ENCODE data around the gene PGBD1.

DNA sequence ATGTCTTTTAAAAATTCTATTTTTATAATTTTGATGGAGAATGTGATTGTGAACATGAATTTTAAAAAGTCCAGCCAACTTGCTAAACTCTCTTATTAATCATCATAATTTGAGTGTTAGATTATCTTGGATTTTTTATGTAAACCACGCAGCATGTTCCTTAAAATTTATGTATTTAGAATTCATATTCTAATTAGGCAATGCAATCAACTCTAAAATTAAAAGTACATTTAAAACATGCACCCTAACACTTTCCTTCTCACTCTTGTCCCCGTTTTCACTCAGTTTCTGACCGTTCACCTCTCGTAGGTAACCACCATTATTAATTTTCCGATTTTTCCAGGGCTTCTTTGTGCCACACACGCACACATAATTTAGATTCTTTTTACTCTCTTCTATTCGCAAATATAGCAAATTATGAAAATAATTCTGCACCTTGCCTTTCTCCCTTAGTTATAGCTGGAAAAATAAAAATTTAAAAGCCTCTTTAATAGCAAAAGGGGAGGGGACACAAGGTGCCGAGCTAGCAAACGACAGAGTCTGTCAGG is 68.0 kb downstream of the PGBD1 start:
- TF ChIP-seq, protein P1, sequence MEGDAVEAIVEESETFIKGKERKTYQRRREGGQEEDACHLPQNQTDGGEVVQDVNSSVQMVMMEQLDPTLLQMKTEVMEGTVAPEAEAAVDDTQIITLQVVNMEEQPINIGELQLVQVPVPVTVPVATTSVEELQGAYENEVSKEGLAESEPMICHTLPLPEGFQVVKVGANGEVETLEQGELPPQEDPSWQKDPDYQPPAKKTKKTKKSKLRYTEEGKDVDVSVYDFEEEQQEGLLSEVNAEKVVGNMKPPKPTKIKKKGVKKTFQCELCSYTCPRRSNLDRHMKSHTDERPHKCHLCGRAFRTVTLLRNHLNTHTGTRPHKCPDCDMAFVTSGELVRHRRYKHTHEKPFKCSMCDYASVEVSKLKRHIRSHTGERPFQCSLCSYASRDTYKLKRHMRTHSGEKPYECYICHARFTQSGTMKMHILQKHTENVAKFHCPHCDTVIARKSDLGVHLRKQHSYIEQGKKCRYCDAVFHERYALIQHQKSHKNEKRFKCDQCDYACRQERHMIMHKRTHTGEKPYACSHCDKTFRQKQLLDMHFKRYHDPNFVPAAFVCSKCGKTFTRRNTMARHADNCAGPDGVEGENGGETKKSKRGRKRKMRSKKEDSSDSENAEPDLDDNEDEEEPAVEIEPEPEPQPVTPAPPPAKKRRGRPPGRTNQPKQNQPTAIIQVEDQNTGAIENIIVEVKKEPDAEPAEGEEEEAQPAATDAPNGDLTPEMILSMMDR (IDR thresholded peaks at IDR 0.05; ENCODE audit: low read depth, low read length, poor library complexity, severe bottlenecking) = no peak
- no peak for TF ChIP-seq EZH2phosphoT487 (IDR thresholded peaks at IDR 0.05; ENCODE audit: borderline replicate concordance, low read length)

All from DOHH2 (cell line).